Measurements from ENCODE around the gene ARCN1. TPM values are rescaled to one million over a fixed set of nuclear protein-coding genes. Genes with fewer than 3 reads are reported as not detected.

The ARCN1 gene
- total RNA-seq, 1 donor from 2014 or later, result 118 TPM

- DNase-seq (ENCODE audit: low spot score), result no peak
Observed at GRCh38 chr11:118621784-118622375, 49.7 kb downstream of the ARCN1 start.

GRCh38 chr11:118622376-118623268 is 50.4 kb downstream of the ARCN1 start:
- DNase-seq (ENCODE audit: low spot score), result no peak

GRCh38 chr11:118623269-118623655 is 51.1 kb downstream of the ARCN1 start:
- DNase-seq (ENCODE audit: low spot score), result peak; percentile 79

- DNase-seq (ENCODE audit: low spot score), result no peak
Observed at GRCh38 chr11:118625036-118625690, 53.0 kb downstream of the ARCN1 start.

- no peak for DNase-seq (ENCODE audit: low spot score)
Observed at GRCh38 chr11:118625976-118626375, 53.8 kb downstream of the ARCN1 start.

- no peak for DNase-seq (ENCODE audit: low spot score)
Observed at GRCh38 chr11:118627566-118627965, 55.4 kb downstream of the ARCN1 start.

- DNase-seq (ENCODE audit: low spot score), result no peak
Observed at GRCh38 chr11:118628031-118628430, 55.8 kb downstream of the ARCN1 start.

GRCh38 chr11:118628432-118628831 is 56.2 kb downstream of the ARCN1 start:
- DNase-seq (ENCODE audit: low spot score), result no peak

GRCh38 chr11:118628861-118629549 is 56.8 kb downstream of the ARCN1 start:
- DNase-seq (ENCODE audit: low spot score), result no peak

GRCh38 chr11:118629761-118630661 is 57.8 kb downstream of the ARCN1 start:
- DNase-seq (ENCODE audit: low spot score), result no peak

- no peak for DNase-seq (ENCODE audit: low spot score)
Observed at GRCh38 chr11:118631142-118631909, 59.1 kb downstream of the ARCN1 start.

- DNase-seq (ENCODE audit: low spot score), result no peak
Observed at GRCh38 chr11:118632577-118633318, 60.5 kb downstream of the ARCN1 start.

GRCh38 chr11:118633319-118633690 is 61.1 kb downstream of the ARCN1 start:
- DNase-seq (ENCODE audit: low spot score), result no peak

- DNase-seq (ENCODE audit: low spot score), result no peak
Observed at GRCh38 chr11:118633979-118634378, 61.8 kb downstream of the ARCN1 start.

GRCh38 chr11:118634431-118635236 is 62.4 kb downstream of the ARCN1 start:
- peak; percentile 84 for DNase-seq (ENCODE audit: low spot score)

GRCh38 chr11:118635237-118635591 is 63.0 kb downstream of the ARCN1 start:
- DNase-seq (ENCODE audit: low spot score), result no peak

GRCh38 chr11:118635642-118636041 is 63.4 kb downstream of the ARCN1 start:
- no peak for DNase-seq (ENCODE audit: low spot score)

GRCh38 chr11:118636569-118637290 is 64.5 kb downstream of the ARCN1 start:
- DNase-seq (ENCODE audit: low spot score), result no peak
